HG03060 (cell line): ENCODE data around the gene AMZ1.
A peak's percentile ranks its signal among the peaks of the same experiment; 100 is the strongest.
"Not testable (repeated sequence)": the region's sequence is repeated elsewhere in the genome, so short reads cannot be mapped to it uniquely, and the experiment has no call there.

Experiments
- ATAC-seq: cut with Tn5 transposase; IDR thresholded peaks from one replicate; pipeline ENCODE4 v1.9.1; 2021; ENCODE audit warnings: low read depth, moderate number of reproducible peaks; ENCODE audit not compliant: unreplicated experiment

AMZ1 gene

GRCh38 chr7:2737771-2738540, 50.0 kb downstream of the AMZ1 start:
- no peak for ATAC-seq

GRCh38 chr7:2738766-2739549, 51.0 kb downstream of the AMZ1 start:
- no peak for ATAC-seq

- not testable (repeated sequence) for ATAC-seq
These were observed 55.7 kb downstream of the AMZ1 start for GRCh38 chr7:2743523-2744185.

- ATAC-seq: not testable (repeated sequence)
These were observed 60.7 kb downstream of the AMZ1 start for GRCh38 chr7:2748684-2749083.

GRCh38 chr7:2750004-2750407, 62.0 kb downstream of the AMZ1 start:
- no peak for ATAC-seq

GRCh38 chr7:2751086-2751485, 63.1 kb downstream of the AMZ1 start:
- ATAC-seq: no peak

- no peak for ATAC-seq
These were observed 65.1 kb downstream of the AMZ1 start for GRCh38 chr7:2753148-2753547.

- no peak for ATAC-seq
These were observed 66.1 kb downstream of the AMZ1 start for GRCh38 chr7:2754086-2754485.

- no peak for ATAC-seq
These were observed 66.9 kb downstream of the AMZ1 start for GRCh38 chr7:2754912-2755311.

- ATAC-seq: no peak
These were observed 67.5 kb downstream of the AMZ1 start for GRCh38 chr7:2755531-2755930.

GRCh38 chr7:2757361-2757903, 69.4 kb downstream of the AMZ1 start:
- ATAC-seq: peak; percentile 6

GRCh38 chr7:2757904-2758672, 70.1 kb downstream of the AMZ1 start:
- peak; percentile 79 for ATAC-seq

- no peak for ATAC-seq
These were observed 70.9 kb downstream of the AMZ1 start for GRCh38 chr7:2758673-2759616.

- no peak for ATAC-seq
These were observed 71.7 kb downstream of the AMZ1 start for GRCh38 chr7:2759736-2760097.

- ATAC-seq: no peak
These were observed 72.3 kb downstream of the AMZ1 start for GRCh38 chr7:2760098-2760889.

- no peak for ATAC-seq
These were observed 73.2 kb downstream of the AMZ1 start for GRCh38 chr7:2761131-2761624.

GRCh38 chr7:2761801-2762497, 73.9 kb downstream of the AMZ1 start:
- no peak for ATAC-seq

GRCh38 chr7:2763597-2763996, 75.6 kb downstream of the AMZ1 start:
- no peak for ATAC-seq
